Heart left ventricle (tissue), 16 donors: Measurements from ENCODE around the gene DNAH14. TPM values are rescaled to one million over a fixed set of nuclear protein-coding genes. Genes with fewer than 3 reads are reported as not detected.

ENCODE experiments used
- ATAC-seq, 4 donors: fragments of 200-7000 bp; cut with Tn5 transposase; one replicate each; pipeline ENCODE4 v1.9.1; 2020 to 2022; ENCODE audit warnings: moderate library complexity in 4 of 4, mild to moderate bottlenecking in 3 of 4, moderate number of reproducible peaks in 1 of 4
- DNase-seq, 5 donors: peaks; one replicate each; pipeline ENCODE4 v3.0.0-alpha.2; 2020
- H3K27ac ChIP-seq, 12 donors: fragments of 200-600 bp; sonication (generic) in 4 of 12; one replicate each; pipeline versions ENCODE4 v1.5.0 to v1.8.0; 2016 to 2022; ENCODE audit warnings: mild to moderate bottlenecking in 2 of 12
- H3K27me3 ChIP-seq, 9 donors: fragments of 200-600 bp; sonication (generic) in 2 of 9; one replicate each; pipeline versions ENCODE4 v1.5.1 to v1.8.0; 2016 to 2022; ENCODE audit warnings: mild to moderate bottlenecking in 3 of 9
- H3K36me3 ChIP-seq, 9 donors: fragments of 200-600 bp; sonication (generic) in 2 of 9; one replicate each; pipeline versions ENCODE4 v1.5.0 to v1.8.0; 2018 to 2022; ENCODE audit warnings: mild to moderate bottlenecking in 2 of 9
- H3K4me1 ChIP-seq, 12 donors: fragments of 200-600 bp; sonication (generic) in 4 of 12; one replicate each; pipeline versions ENCODE4 v1.5.0 to v1.8.0; 2016 to 2022; ENCODE audit warnings: mild to moderate bottlenecking in 3 of 12
- H3K4me3 ChIP-seq, 12 donors: fragments of 200-600 bp; sonication (generic) in 4 of 12; one replicate each; pipeline versions ENCODE4 v1.5.0 to v1.8.0; 2017 to 2022; ENCODE audit warnings: mild to moderate bottlenecking in 9 of 12, moderate library complexity in 4 of 12
- H3K9me3 ChIP-seq, 12 donors: fragments of 200-600 bp; sonication (generic) in 4 of 12; one replicate each; pipeline versions ENCODE4 v1.5.0 to v1.8.0; 2016 to 2022; ENCODE audit warnings: mild to moderate bottlenecking in 1 of 12
- CTCF ChIP-seq, 12 donors: fragments of 200-600 bp; sonication (generic) in 4 of 12; IDR thresholded peaks; one replicate each; pipeline versions ENCODE4 v1.5.0 to v1.8.0; 2018 to 2022; ENCODE audit warnings: antibody characterized with exemption in 12 of 12, mild to moderate bottlenecking in 5 of 12
- POLR2A ChIP-seq, 2 donors: fragments of 450-650 bp; IDR thresholded peaks; one replicate each; pipeline ENCODE4 v1.6.1; 2017; ENCODE audit warnings: antibody characterized with exemption in 2 of 2, mild to moderate bottlenecking in 2 of 2, moderate library complexity in 2 of 2
- WGBS, 4 donors: extraction: QIAGEN DNeasy Blood & Tissue Kit in 2 of 4; methylation state at CpG; one replicate each; pipeline versions ENCODE4 v1.1.5 to v1.1.7; 2013 to 2018; 5-methylcytosine and 5-hydroxymethylcytosine counted together
- intact Hi-C, 10 donors: fragments of 100-400 bp; cut with DNase I; formaldehyde crosslinking; loops; one replicate each; pipeline versions ENCODE4 v1.11.1 to v1.14.2; 2022
- polyA plus RNA-seq, 2 donors: library from polyadenylated mRNA; stranded (reverse); fragments of 200-250 nt; gene quantifications; one replicate each; pipeline ENCODE4 v1.2.3, GENCODE V29; 2013
- total RNA-seq, 9 donors: library from RNA; depleted of rRNA in 2 of 9; stranded (reverse); fragments of >200 nt in 2 of 9; fragmentation: NEBNext Ultra II Directional in 3 of 9; extraction: Animal tissue kit (Norgen Biotek cat#: 25700) in 3 of 9; gene quantifications; one replicate each; pipeline versions ENCODE4 v1.1.0 to v1.2.4, GENCODE V29; 2016 to 2023
- donor health status: ischemic (EF 13 %, LVEDD 7.1; RV severe dilation, severe dysfunction).
- donor health status: healthy with polysubstance abuse.
- donor health status: DM: no; HTN: yes; CAD: no.
- donor health status: DM: no; HTN: no; CAD: no.
- donor health status: ischemic (EF 25% LVEDD 6.9; RV normal size, moderate dysfunction).
- donor health status: ischemic (EF 25% LVEDD 5.7; RV mildly dilated, moderate dysfunction).
- donor health status: healthy.
- donor health status: DM: yes; HTN: yes; CAD: no.
- donor health status: ischemic (EF 35%, LVEDD 5.7; RV mildly dilated, moderate dysfunction).
- donor health status: nonischemic (EF 11% LVEDD 7.7; RV severe dilation, severe dysfunction).
- donor health status: DM: yes; HTN: yes; CAD: no.
- donor health status: PGD.
- donor health status: ischemic (EF 29% LVEDD 5.4; RV normal size, mild dysfunction).
- donor health status: nonischemic (EF 23%, LVEDD 6.1; RV moderate dilation, normal function).

DNAH14 gene
- total and polyA plus RNA-seq, 11 donors: 0.24 to 6.8 (median 2.8) TPM

DNA sequence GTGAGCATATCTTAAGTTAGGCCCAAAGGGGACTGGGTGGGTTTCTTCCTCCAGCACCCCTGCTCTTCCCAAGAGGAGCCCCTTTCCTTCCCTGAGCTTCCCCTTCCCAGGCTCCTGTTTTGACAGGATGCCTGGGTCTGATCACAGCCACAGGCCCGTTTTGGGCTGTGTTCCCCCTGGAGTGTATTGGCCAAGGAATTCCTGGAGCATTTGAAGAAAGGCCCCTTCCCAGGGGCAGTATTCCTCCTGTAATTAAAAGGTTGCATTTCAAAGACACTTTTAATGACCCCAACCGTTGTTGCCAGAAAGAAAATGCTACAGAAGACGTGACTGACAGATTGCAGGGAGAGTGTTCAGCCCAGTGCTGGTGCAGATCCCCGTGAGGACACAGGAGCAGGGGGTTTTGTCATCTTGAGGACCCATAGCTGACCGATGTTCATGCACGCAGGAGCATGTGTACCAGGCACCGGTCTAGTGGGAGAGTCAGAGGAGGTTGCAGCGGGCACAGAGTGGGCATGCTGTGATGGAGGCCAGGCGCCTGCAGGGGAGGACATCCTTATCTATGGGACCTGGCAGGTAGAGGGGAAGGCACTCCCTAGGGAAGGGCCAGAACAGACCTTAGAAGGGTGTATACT, 517.6 kb downstream of the DNAH14 start:
- DNase-seq (no peak), ATAC-seq (no peak)
- TF ChIP-seq POLR2A (IDR thresholded peaks at IDR 0.05) (no peak), CTCF (IDR thresholded peaks at IDR 0.05) (no peak)
- Histone ChIP-seq H3K4me3 (no peak overlapping the region), H3K36me3 (no peaks in the 10 kb centered on the region), H3K27me3 (no peaks in the 10 kb centered on the region), H3K9me3 (no peaks in the 10 kb centered on the region), H3K4me1 (peaks cover 11 to 77% (median 49%) of the 10 kb centered on the region in 12 donors), H3K27ac (peak overlapping the region in 11 of 12 donors; percentile 75 to 90 (median 81))
- intact Hi-C loops: no loop called here
- 59 to 63% (median 61%) methylated on average over 9 of the region's 9 CpGs for WGBS, 4 donors

DNA sequence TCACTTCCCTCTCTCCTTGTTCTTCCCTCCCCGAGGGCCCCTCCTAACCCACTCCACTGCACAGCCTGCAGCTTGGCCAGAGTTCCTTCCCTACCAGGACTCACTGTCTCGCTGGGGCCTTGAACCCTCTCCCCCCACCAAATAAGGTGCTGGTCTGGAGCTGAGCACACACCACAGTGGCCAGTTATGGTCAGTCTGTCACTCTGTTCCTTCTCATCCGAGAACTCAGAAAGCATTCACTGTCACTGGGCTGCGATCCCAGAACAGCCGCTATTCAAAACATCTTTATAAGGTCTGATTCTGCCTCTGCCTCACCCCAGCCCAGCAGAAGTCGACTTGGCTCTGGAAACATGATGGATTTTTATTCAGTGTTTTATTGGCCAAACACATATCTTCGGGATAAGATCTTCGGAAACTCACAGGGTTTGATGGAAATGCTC, 518.2 kb downstream of the DNAH14 start:
- Histone ChIP-seq H3K27me3 (no peaks in the 10 kb centered on the region), H3K27ac (peak overlapping the region in 10 of 12 donors; percentile 66 to 90 (median 81)), H3K9me3 (no peaks in the 10 kb centered on the region), H3K4me3 (peak overlapping the region in 2 of 12 donors; percentile 0 to 21), H3K36me3 (no peaks in the 10 kb centered on the region), H3K4me1 (peaks cover 11 to 74% (median 47%) of the 10 kb centered on the region in 12 donors)
- DNase-seq (peak in 1 of 5 donors; percentile 65), ATAC-seq (peak; percentile 7 to 28 (median 21))
- TF ChIP-seq POLR2A (IDR thresholded peaks at IDR 0.05) (no peak), CTCF (IDR thresholded peaks at IDR 0.05) (no peak)
- intact Hi-C loops: no loop called here
- 31 to 50% (median 38%) methylated on average over 8 of the region's 8 CpGs for WGBS, 4 donors

DNA sequence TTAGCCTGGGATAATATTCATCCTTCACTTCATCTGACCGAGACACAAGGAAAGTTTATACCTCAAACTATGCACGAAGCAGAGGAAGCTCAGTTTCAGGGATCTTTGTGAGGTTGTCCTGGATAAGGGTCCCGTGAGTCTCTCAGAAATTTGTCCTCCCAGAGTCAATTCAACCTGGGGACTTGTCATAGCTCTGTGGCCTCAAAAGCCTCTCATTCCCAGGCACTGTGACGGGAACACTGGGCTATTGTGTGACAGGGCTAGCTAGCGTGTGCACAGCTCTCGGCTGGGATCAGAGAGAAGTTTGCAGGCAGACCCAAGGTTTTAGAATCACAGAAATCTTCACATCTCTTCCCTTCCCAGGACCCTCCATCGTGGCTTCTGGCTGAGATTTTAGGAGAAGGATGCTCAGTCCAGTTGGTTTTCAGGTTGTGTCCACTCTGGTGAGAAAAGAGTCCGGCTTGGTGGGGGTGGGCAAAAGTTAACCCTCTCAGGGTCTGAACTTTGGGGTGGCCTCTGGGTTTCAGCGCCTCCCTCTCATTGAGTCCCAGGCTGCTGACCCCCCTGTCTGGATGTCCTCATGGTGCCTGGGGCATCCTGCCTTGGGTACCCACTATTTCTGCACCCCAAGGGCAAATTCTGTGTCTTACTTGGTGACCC, 518.8 kb downstream of the DNAH14 start:
- no peak for ATAC-seq
- intact Hi-C loops: no loop called here
- Histone ChIP-seq H3K4me1 (peaks cover 8 to 69% (median 42%) of the 10 kb centered on the region in 12 donors), H3K27ac (peak overlapping the region in 9 of 12 donors; percentile 66 to 90 (median 81)), H3K9me3 (no peaks in the 10 kb centered on the region), H3K36me3 (no peaks in the 10 kb centered on the region), H3K27me3 (no peaks in the 10 kb centered on the region), H3K4me3 (peak overlapping the region in 2 of 12 donors; percentile 0 to 21)
- TF ChIP-seq POLR2A (IDR thresholded peaks at IDR 0.05) (no peak), CTCF (IDR thresholded peaks at IDR 0.05) (no peak)
- WGBS, 4 donors: 70 to 79% (median 75%) methylated on average over 6 to 9 of the region's 9 CpGs
- no peak for DNase-seq
